Endometrial microvascular endothelial cells (primary cell): ENCODE data around the gene PLCL1. TPM values are rescaled to one million over a fixed set of nuclear protein-coding genes. Genes with fewer than 3 reads are reported as not detected.

Experiments used
- in situ Hi-C: cut with HindIII; loops from 2 replicates; pipeline ENCODE4 v1.10.0; 2017; ENCODE audit warnings: low sequenced_read_pairs, low pct_unique_long_range_greater_than_20kb; ENCODE audit errors: inconsistent ontology term
- total RNA-seq: library from RNA; depleted of rRNA; stranded (reverse); fragments of >200 nt; gene quantifications from one replicate; pipeline ENCODE4 v1.2.3, GENCODE V29; 2015; ENCODE audit errors: inconsistent ontology term

The PLCL1 gene
- total RNA-seq, 1 donor from 2014 or later, result 0.65 TPM

- in situ Hi-C loops, result no loop called here
Observed at GRCh38 chr2:197875763-197876162, 71.4 kb downstream of the PLCL1 start.

- in situ Hi-C loops, result no loop called here
Observed at GRCh38 chr2:197876524-197876923, 72.1 kb downstream of the PLCL1 start.

GRCh38 chr2:197877038-197877437 lies 72.6 kb downstream of the PLCL1 start:
- in situ Hi-C loops, result no loop called here

- in situ Hi-C loops, result no loop called here
Observed at GRCh38 chr2:197878792-197879191, 74.4 kb downstream of the PLCL1 start.

- in situ Hi-C loops, result no loop called here
Observed at GRCh38 chr2:197879812-197880408, 75.5 kb downstream of the PLCL1 start.

- in situ Hi-C loops, result no loop called here
Observed at GRCh38 chr2:197883354-197884032, 79.1 kb downstream of the PLCL1 start.

GRCh38 chr2:197884252-197884651 lies 79.9 kb downstream of the PLCL1 start:
- in situ Hi-C loops, result no loop called here

GRCh38 chr2:197885126-197885525 lies 80.7 kb downstream of the PLCL1 start:
- in situ Hi-C loops, result no loop called here

GRCh38 chr2:197885587-197885986 lies 81.2 kb downstream of the PLCL1 start:
- in situ Hi-C loops, result no loop called here

- in situ Hi-C loops, result no loop called here
Observed at GRCh38 chr2:197888321-197888720, 83.9 kb downstream of the PLCL1 start.

- in situ Hi-C loops, result no loop called here
Observed at GRCh38 chr2:197889041-197889440, 84.6 kb downstream of the PLCL1 start.

- in situ Hi-C loops, result no loop called here
Observed at GRCh38 chr2:197890168-197890567, 85.8 kb downstream of the PLCL1 start.

GRCh38 chr2:197891897-197892442 lies 87.6 kb downstream of the PLCL1 start:
- in situ Hi-C loops, result no loop called here

GRCh38 chr2:197893403-197894177 lies 89.2 kb downstream of the PLCL1 start:
- in situ Hi-C loops, result no loop called here

GRCh38 chr2:197894751-197895274 lies 90.4 kb downstream of the PLCL1 start:
- in situ Hi-C loops, result no loop called here

GRCh38 chr2:197897960-197898678 lies 93.7 kb downstream of the PLCL1 start:
- in situ Hi-C loops, result no loop called here

- in situ Hi-C loops, result no loop called here
Observed at GRCh38 chr2:197904446-197904845, 100.1 kb downstream of the PLCL1 start.

GRCh38 chr2:197908156-197908555 lies 103.8 kb downstream of the PLCL1 start:
- in situ Hi-C loops, result no loop called here
